Endothelial cell of umbilical vein (primary cell): Measurements from ENCODE around the gene PPIA. TPM values are rescaled to one million over a fixed set of nuclear protein-coding genes. Genes with fewer than 3 reads are reported as not detected.

Experiments used
- BruUV-seq: library from RNA; stranded (reverse); fragments of 400-500 nt; replicated peaks from 2 replicates; lab custom pipeline; 2021; lab: Mats Ljungman, UMichigan
- CTCF ChIA-PET: fragments of 300-600, 350-600 bp; sonication (Branson Sonifier 250); formaldehyde crosslinking; loops from one replicate; lab custom pipeline; 2021; ENCODE audit warnings: antibody characterized with exemption, inconsistent platforms; lab: Charles Lee
- POLR2A ChIA-PET: fragments of 300-600, 350-600 bp; sonication (Branson Sonifier 250); formaldehyde crosslinking; loops from one replicate; lab custom pipeline; 2021; ENCODE audit warnings: antibody characterized with exemption, inconsistent platforms; lab: Charles Lee
- DNase-seq: peaks from one replicate; pipeline ENCODE4 v3.0.0-alpha.2; 2011; ENCODE audit warnings: low read depth, low spot score
- FAIRE-seq: peaks from 2 replicates; lab custom pipeline; 2011; peaks lifted over from hg19 to GRCh38; lab: Jason Lieb, UNC
- H2AFZ ChIP-seq: 2 replicates; pipeline ENCODE4 v1.6.0; 2012; ENCODE audit warnings: low read depth, low read length, control low read depth, inconsistent platforms
- H3K27ac ChIP-seq: 2 replicates; pipeline ENCODE4 v1.5.1; 2011; ENCODE audit warnings: low read depth, mild to moderate bottlenecking, control low read depth, low read length, moderate library complexity; ENCODE audit not compliant: insufficient read depth
- H3K27me3 ChIP-seq, 2 experiments: 2 replicates each; pipeline versions ENCODE4 v1.6.0 to v1.6.1; 2011; ENCODE audit warnings: low read length in 2 of 2, mixed read lengths in 1 of 2; ENCODE audit not compliant: control insufficient read depth in 2 of 2, insufficient read depth in 2 of 2
- H3K36me3 ChIP-seq, 2 experiments: 2 replicates in 1 of 2; 3 replicates in 1 of 2; pipeline ENCODE4 v1.5.1; 2011; ENCODE audit warnings: low read length in 2 of 2, mild to moderate bottlenecking in 1 of 2, moderate library complexity in 1 of 2; ENCODE audit not compliant: control insufficient read depth in 2 of 2, insufficient read depth in 2 of 2; ENCODE audit errors: extremely low read depth in 1 of 2
- H3K4me1 ChIP-seq: 3 replicates; pipeline ENCODE4 v1.5.1; 2011; ENCODE audit warnings: mild to moderate bottlenecking, low read length; ENCODE audit not compliant: control insufficient read depth, insufficient read depth; ENCODE audit errors: extremely low read depth
- H3K4me2 ChIP-seq: 2 replicates; pipeline ENCODE4 v1.6.1; 2011; ENCODE audit warnings: low read length, control low read depth, mixed read lengths; ENCODE audit not compliant: insufficient read depth
- H3K4me3 ChIP-seq, 3 experiments: fragments of 200-600 bp in 1 of 3; sonication (generic), shearing (Covaris generic) in 1 of 3; replicated peaks in 1 of 3; 2 replicates each; pipeline ENCODE4 v1.5.1; 2011 to 2016; ENCODE audit warnings: control low read depth in 3 of 3, low read length in 3 of 3, mild to moderate bottlenecking in 2 of 3, inconsistent platforms in 1 of 3, low read depth in 1 of 3, moderate library complexity in 1 of 3; ENCODE audit not compliant: insufficient read depth in 1 of 3
- H3K79me2 ChIP-seq: 2 replicates; pipeline ENCODE4 v1.6.0; 2012; ENCODE audit warnings: low read length, inconsistent platforms; ENCODE audit not compliant: control insufficient read depth, insufficient read depth
- H3K9ac ChIP-seq: replicated peaks from 2 replicates; pipeline ENCODE3; 2011; ENCODE audit warnings: low read length, control low read depth; ENCODE audit not compliant: insufficient read depth; ENCODE audit errors: extremely low read depth
- H3K9me1 ChIP-seq: replicated peaks from 3 replicates; pipeline ENCODE4 v1.6.0; 2011; ENCODE audit warnings: mild to moderate bottlenecking, low read length; ENCODE audit not compliant: control insufficient read depth, insufficient read depth; ENCODE audit errors: extremely low read depth
- H3K9me3 ChIP-seq: replicated peaks from 2 replicates; pipeline ENCODE4 v1.5.1; 2012; ENCODE audit warnings: low read length, inconsistent platforms; ENCODE audit not compliant: control insufficient read depth, insufficient read depth
- H4K20me1 ChIP-seq: replicated peaks from 2 replicates; pipeline ENCODE3; 2011; ENCODE audit warnings: mild to moderate bottlenecking, low read length; ENCODE audit not compliant: control insufficient read depth, insufficient read depth; ENCODE audit errors: extremely low read depth
- EZH2 ChIP-seq: IDR thresholded peaks from 2 replicates; pipeline ENCODE4 v1.6.1; 2012; ENCODE audit warnings: borderline replicate concordance, low read depth, mild to moderate bottlenecking, moderate library complexity, low read length, inconsistent platforms; ENCODE audit not compliant: severe bottlenecking
- FOS ChIP-seq: IDR thresholded peaks from 2 replicates; pipeline ENCODE4 v1.6.1; 2011; ENCODE audit warnings: mild to moderate bottlenecking, low read length, moderate library complexity, borderline replicate concordance; ENCODE audit not compliant: insufficient read depth
- GATA2 ChIP-seq: IDR thresholded peaks from 2 replicates; pipeline ENCODE4 v1.7.0; 2011; ENCODE audit warnings: low read depth, mild to moderate bottlenecking, moderate library complexity, mixed read lengths, low read length; ENCODE audit not compliant: insufficient read length, insufficient read depth
- JUN ChIP-seq: IDR thresholded peaks from 2 replicates; pipeline ENCODE4 v1.6.1; 2011; ENCODE audit warnings: borderline replicate concordance, low read depth; ENCODE audit not compliant: insufficient read length, insufficient read depth
- MYC ChIP-seq: IDR thresholded peaks from one replicate; pipeline ENCODE4 v1.6.1; 2011; ENCODE audit warnings: mild to moderate bottlenecking, low read depth, low read length
- POLR2A ChIP-seq: IDR thresholded peaks from 2 replicates; pipeline ENCODE4 v1.6.1; 2012; ENCODE audit warnings: low read depth, mild to moderate bottlenecking, control low read depth, low read length
- POLR2AphosphoS5 ChIP-seq: IDR thresholded peaks from 2 replicates; pipeline ENCODE4 v1.6.1; 2012; ENCODE audit warnings: low read depth, mild to moderate bottlenecking, control low read depth, low read length, moderate library complexity; ENCODE audit not compliant: insufficient read depth
- dilution Hi-C: fragments of 300-500 bp; cut with MboI; formaldehyde crosslinking; loops from one replicate; pipeline ENCODE4 v1.15.0; 2019; ENCODE audit warnings: low sequenced_read_pairs; ENCODE audit not compliant: extremely low pct_ligation_motif_present
- intact Hi-C: fragments of 100-400 bp; cut with micrococcal nuclease; formaldehyde crosslinking; loops from one replicate; pipeline ENCODE4 v1.10.0; 2022
- polyA plus RNA-seq, 4 experiments: library from polyadenylated mRNA; depleted of rRNA in 3 of 4; stranded (reverse) in 3 of 4; unstranded in 1 of 4; fragments of >200 nt; gene quantifications; 2 replicates each; pipeline versions ENCODE4 v1.2.1 to v1.2.3, GENCODE V29; 2011 to 2012; ENCODE audit warnings: missing spikeins in 1 of 4
- total RNA-seq: library from RNA; stranded (reverse); gene quantifications from 2 replicates; pipeline ENCODE4 v1.2.3, GENCODE V29; 2021
- TF ChIP-seq, protein P1 (sequence below): IDR thresholded peaks from 2 replicates; pipeline ENCODE4 v1.6.1; 2011; ENCODE audit not compliant: insufficient read depth, insufficient read length
- TF ChIP-seq, protein P2 (sequence below), 2 donors: IDR thresholded peaks; 1 replicate in 1 of 2; 2 replicates in 1 of 2; pipeline ENCODE4 v1.5.1; 2011; ENCODE audit warnings: low read length in 2 of 2, mild to moderate bottlenecking in 2 of 2, moderate library complexity in 2 of 2, control low read depth in 1 of 2, inconsistent platforms in 1 of 2, low read depth in 1 of 2; ENCODE audit not compliant: insufficient read depth in 1 of 2; ENCODE audit errors: extremely low read depth in 1 of 2

Gene PPIA
- total and polyA plus RNA-seq, 2 donors (not counting 3 experiments of a cell fraction or from before 2014, with no cell fraction given), result 2,602 to 5,159 TPM

DNA sequence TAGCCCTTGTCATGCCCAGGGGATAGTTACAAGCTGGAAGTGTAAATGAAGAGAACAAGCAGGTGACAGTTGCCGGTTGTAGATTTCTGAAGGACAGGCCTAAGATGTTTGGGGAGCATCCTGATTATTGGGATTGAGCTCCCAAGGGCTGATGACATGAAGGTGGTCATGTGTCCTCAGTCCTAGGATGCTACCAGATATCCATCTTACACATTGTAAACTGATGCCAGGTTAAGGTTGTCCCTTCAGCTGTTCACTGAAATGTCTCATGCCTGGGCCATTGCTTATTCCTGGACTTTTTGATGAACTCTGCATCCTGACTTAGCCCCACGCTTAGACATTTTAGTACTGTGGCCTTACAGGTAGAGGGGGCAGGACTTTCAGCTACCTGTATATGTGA is 46.5 kb upstream of the PPIA start:
- BruUV-seq, result no TSS peak
- ChIA-PET CTCF (interaction anchor here (1.0 to 1.4 kb wide), 4 partner anchors 15 to 98 kb away, joined by 3 read pairs; partner anchors contain the start of gene H2AZ2), POLR2A (interaction anchor here (1.1 kb wide), 1 partner anchor 111 kb away, joined by 3 read pairs; no protein-coding TSS in a partner anchor)
- Histone ChIP-seq H3K9me1 (no peaks in the 10 kb centered on the region), H4K20me1 (no peaks in the 10 kb centered on the region), H3K9me3 (no peaks in the 10 kb centered on the region), H3K27ac (no peak overlapping the region), H3K4me2 (peak overlapping the region; percentile 71), H3K4me1 (peaks cover 14% of the 10 kb centered on the region), H3K36me3 (peaks cover 0 to 6% of the 10 kb centered on the region in 2 experiments), H3K4me3 (peak overlapping the region in 2 of 3 experiments; percentile 71 to 98), H3K9ac (no peak overlapping the region), H2AFZ (no peak overlapping the region), H3K79me2 (peaks cover 49% of the 10 kb centered on the region), H3K27me3 (no peaks in the 10 kb centered on the region)
- TF ChIP-seq POLR2A, result no peak
- TF ChIP-seq, protein P1, sequence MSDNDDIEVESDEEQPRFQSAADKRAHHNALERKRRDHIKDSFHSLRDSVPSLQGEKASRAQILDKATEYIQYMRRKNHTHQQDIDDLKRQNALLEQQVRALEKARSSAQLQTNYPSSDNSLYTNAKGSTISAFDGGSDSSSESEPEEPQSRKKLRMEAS, result no peak
- TF ChIP-seq MYC, result no peak
- no peak for TF ChIP-seq JUN
- intact Hi-C loops (loop anchor here (2.0 to 5.0 kb wide), 2 partner anchors 97 to 167 kb away; partner anchors contain the start of genes H2AZ2 and TMED4), dilution Hi-C loops (no loop called here)
- peak; percentile 68 for FAIRE-seq
- DNase-seq, result no peak

DNA sequence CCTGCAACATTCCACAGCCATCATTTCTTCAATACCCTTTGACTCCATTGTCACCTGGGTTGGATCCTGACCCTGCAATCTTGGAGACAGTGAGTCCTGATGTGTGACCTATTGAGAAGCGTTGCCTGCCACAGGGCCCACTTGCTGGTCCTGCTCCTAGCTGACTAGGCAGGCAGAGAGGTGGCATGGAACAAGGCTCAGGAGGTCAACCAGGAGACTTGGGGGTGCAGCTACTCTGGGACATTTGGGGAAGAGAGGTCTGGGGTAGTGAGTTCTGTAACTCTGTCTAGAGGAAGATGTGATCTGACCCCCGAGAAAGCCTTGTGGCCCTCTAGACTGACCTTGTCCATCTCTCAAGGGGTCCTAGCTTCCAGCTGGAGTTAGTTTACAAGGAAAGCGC is 46.1 kb upstream of the PPIA start:
- H2AFZ ChIP-seq, result no peak overlapping the region
- no peak overlapping the region for H3K9ac ChIP-seq
- intact Hi-C loops (no loop called here), dilution Hi-C loops (no loop called here)
- TF ChIP-seq MYC, result no peak
- TF ChIP-seq POLR2A, result no peak
- TF ChIP-seq, protein P2, sequence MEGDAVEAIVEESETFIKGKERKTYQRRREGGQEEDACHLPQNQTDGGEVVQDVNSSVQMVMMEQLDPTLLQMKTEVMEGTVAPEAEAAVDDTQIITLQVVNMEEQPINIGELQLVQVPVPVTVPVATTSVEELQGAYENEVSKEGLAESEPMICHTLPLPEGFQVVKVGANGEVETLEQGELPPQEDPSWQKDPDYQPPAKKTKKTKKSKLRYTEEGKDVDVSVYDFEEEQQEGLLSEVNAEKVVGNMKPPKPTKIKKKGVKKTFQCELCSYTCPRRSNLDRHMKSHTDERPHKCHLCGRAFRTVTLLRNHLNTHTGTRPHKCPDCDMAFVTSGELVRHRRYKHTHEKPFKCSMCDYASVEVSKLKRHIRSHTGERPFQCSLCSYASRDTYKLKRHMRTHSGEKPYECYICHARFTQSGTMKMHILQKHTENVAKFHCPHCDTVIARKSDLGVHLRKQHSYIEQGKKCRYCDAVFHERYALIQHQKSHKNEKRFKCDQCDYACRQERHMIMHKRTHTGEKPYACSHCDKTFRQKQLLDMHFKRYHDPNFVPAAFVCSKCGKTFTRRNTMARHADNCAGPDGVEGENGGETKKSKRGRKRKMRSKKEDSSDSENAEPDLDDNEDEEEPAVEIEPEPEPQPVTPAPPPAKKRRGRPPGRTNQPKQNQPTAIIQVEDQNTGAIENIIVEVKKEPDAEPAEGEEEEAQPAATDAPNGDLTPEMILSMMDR (IDR thresholded peaks at IDR 0.05; ENCODE audit: extremely low read depth in 1 of 2, insufficient read depth in 1 of 2, low read depth in 1 of 2, low read length in 2 of 2), result no peak
- TF ChIP-seq JUN, result no peak
- no peak for TF ChIP-seq EZH2
- no peak for TF ChIP-seq FOS
- no peak for TF ChIP-seq POLR2AphosphoS5
- TF ChIP-seq, protein P1, result no peak
- no peak for TF ChIP-seq GATA2
- CTCF ChIA-PET, result interaction anchor here (1.3 kb wide), 1 partner anchor 97 kb away, joined by 3 read pairs; the partner anchor contains the start of gene H2AZ2
- peaks cover 0 to 6% of the 10 kb centered on the region in 2 experiments for H3K36me3 ChIP-seq
- no peak overlapping the region for H3K4me2 ChIP-seq
- POLR2A ChIA-PET, result interaction anchor here (1.1 kb wide), 1 partner anchor 111 kb away, joined by 3 read pairs; no protein-coding TSS in a partner anchor
- no peaks in the 10 kb centered on the region for H3K9me3 ChIP-seq
- peaks cover 53% of the 10 kb centered on the region for H3K79me2 ChIP-seq
- no TSS peak for BruUV-seq
- no peaks in the 10 kb centered on the region for H4K20me1 ChIP-seq
- FAIRE-seq, result peak; percentile 42
- no peak overlapping the region for H3K27ac ChIP-seq
- no peak overlapping the region for H3K4me3 ChIP-seq
- H3K9me1 ChIP-seq, result no peaks in the 10 kb centered on the region
- no peak for DNase-seq
- H3K4me1 ChIP-seq, result peaks cover 14% of the 10 kb centered on the region
- no peaks in the 10 kb centered on the region for H3K27me3 ChIP-seq
